Heart left ventricle (tissue), 16 donors: ENCODE results near the gene MAP6. TPM values are rescaled to one million over a fixed set of nuclear protein-coding genes. Genes with fewer than 3 reads are reported as not detected.

Experiments used
- ATAC-seq, 4 donors: fragments of 200-7000 bp; cut with Tn5 transposase; one replicate each; pipeline ENCODE4 v1.9.1; 2020 to 2022; ENCODE audit warnings: moderate library complexity in 4 of 4, mild to moderate bottlenecking in 3 of 4, moderate number of reproducible peaks in 1 of 4
- DNase-seq, 5 donors: peaks; one replicate each; pipeline ENCODE4 v3.0.0-alpha.2; 2020
- H3K27ac ChIP-seq, 12 donors: fragments of 200-600 bp; sonication (generic) in 4 of 12; one replicate each; pipeline versions ENCODE4 v1.5.0 to v1.8.0; 2016 to 2022; ENCODE audit warnings: mild to moderate bottlenecking in 2 of 12
- H3K27me3 ChIP-seq, 9 donors: fragments of 200-600 bp; sonication (generic) in 2 of 9; one replicate each; pipeline versions ENCODE4 v1.5.1 to v1.8.0; 2016 to 2022; ENCODE audit warnings: mild to moderate bottlenecking in 3 of 9
- H3K36me3 ChIP-seq, 9 donors: fragments of 200-600 bp; sonication (generic) in 2 of 9; one replicate each; pipeline versions ENCODE4 v1.5.0 to v1.8.0; 2018 to 2022; ENCODE audit warnings: mild to moderate bottlenecking in 2 of 9
- H3K4me1 ChIP-seq, 12 donors: fragments of 200-600 bp; sonication (generic) in 4 of 12; one replicate each; pipeline versions ENCODE4 v1.5.0 to v1.8.0; 2016 to 2022; ENCODE audit warnings: mild to moderate bottlenecking in 3 of 12
- H3K4me3 ChIP-seq, 12 donors: fragments of 200-600 bp; sonication (generic) in 4 of 12; one replicate each; pipeline versions ENCODE4 v1.5.0 to v1.8.0; 2017 to 2022; ENCODE audit warnings: mild to moderate bottlenecking in 9 of 12, moderate library complexity in 4 of 12
- H3K9me3 ChIP-seq, 12 donors: fragments of 200-600 bp; sonication (generic) in 4 of 12; one replicate each; pipeline versions ENCODE4 v1.5.0 to v1.8.0; 2016 to 2022; ENCODE audit warnings: mild to moderate bottlenecking in 1 of 12
- POLR2A ChIP-seq, 2 donors: fragments of 450-650 bp; IDR thresholded peaks; one replicate each; pipeline ENCODE4 v1.6.1; 2017; ENCODE audit warnings: antibody characterized with exemption in 2 of 2, mild to moderate bottlenecking in 2 of 2, moderate library complexity in 2 of 2
- WGBS, 4 donors: extraction: QIAGEN DNeasy Blood & Tissue Kit in 2 of 4; methylation state at CpG; one replicate each; pipeline versions ENCODE4 v1.1.5 to v1.1.7; 2013 to 2018; 5-methylcytosine and 5-hydroxymethylcytosine counted together
- intact Hi-C, 10 donors: fragments of 100-400 bp; cut with DNase I; formaldehyde crosslinking; loops; one replicate each; pipeline versions ENCODE4 v1.11.1 to v1.14.2; 2022
- polyA plus RNA-seq, 2 donors: library from polyadenylated mRNA; stranded (reverse); fragments of 200-250 nt; gene quantifications; one replicate each; pipeline ENCODE4 v1.2.3, GENCODE V29; 2013
- total RNA-seq, 9 donors: library from RNA; depleted of rRNA in 2 of 9; stranded (reverse); fragments of >200 nt in 2 of 9; fragmentation: NEBNext Ultra II Directional in 3 of 9; extraction: Animal tissue kit (Norgen Biotek cat#: 25700) in 3 of 9; gene quantifications; one replicate each; pipeline versions ENCODE4 v1.1.0 to v1.2.4, GENCODE V29; 2016 to 2023
- TF ChIP-seq, protein P1 (sequence below), 12 donors: fragments of 200-600 bp; sonication (generic) in 4 of 12; IDR thresholded peaks; one replicate each; pipeline versions ENCODE4 v1.5.0 to v1.8.0; 2018 to 2022; ENCODE audit warnings: antibody characterized with exemption in 12 of 12, mild to moderate bottlenecking in 5 of 12
- donor health status: ischemic (EF 13 %, LVEDD 7.1; RV severe dilation, severe dysfunction).
- donor health status: healthy with polysubstance abuse.
- donor health status: DM: no; HTN: yes; CAD: no.
- donor health status: DM: no; HTN: no; CAD: no.
- donor health status: ischemic (EF 25% LVEDD 6.9; RV normal size, moderate dysfunction).
- donor health status: ischemic (EF 25% LVEDD 5.7; RV mildly dilated, moderate dysfunction).
- donor health status: healthy.
- donor health status: DM: yes; HTN: yes; CAD: no.
- donor health status: ischemic (EF 35%, LVEDD 5.7; RV mildly dilated, moderate dysfunction).
- donor health status: nonischemic (EF 11% LVEDD 7.7; RV severe dilation, severe dysfunction).
- donor health status: DM: yes; HTN: yes; CAD: no.
- donor health status: PGD.
- donor health status: ischemic (EF 29% LVEDD 5.4; RV normal size, mild dysfunction).
- donor health status: nonischemic (EF 23%, LVEDD 6.1; RV moderate dilation, normal function).

Gene MAP6
- total and polyA plus RNA-seq, 11 donors, result 0.98 to 10.0 (median 4.8) TPM

DNA sequence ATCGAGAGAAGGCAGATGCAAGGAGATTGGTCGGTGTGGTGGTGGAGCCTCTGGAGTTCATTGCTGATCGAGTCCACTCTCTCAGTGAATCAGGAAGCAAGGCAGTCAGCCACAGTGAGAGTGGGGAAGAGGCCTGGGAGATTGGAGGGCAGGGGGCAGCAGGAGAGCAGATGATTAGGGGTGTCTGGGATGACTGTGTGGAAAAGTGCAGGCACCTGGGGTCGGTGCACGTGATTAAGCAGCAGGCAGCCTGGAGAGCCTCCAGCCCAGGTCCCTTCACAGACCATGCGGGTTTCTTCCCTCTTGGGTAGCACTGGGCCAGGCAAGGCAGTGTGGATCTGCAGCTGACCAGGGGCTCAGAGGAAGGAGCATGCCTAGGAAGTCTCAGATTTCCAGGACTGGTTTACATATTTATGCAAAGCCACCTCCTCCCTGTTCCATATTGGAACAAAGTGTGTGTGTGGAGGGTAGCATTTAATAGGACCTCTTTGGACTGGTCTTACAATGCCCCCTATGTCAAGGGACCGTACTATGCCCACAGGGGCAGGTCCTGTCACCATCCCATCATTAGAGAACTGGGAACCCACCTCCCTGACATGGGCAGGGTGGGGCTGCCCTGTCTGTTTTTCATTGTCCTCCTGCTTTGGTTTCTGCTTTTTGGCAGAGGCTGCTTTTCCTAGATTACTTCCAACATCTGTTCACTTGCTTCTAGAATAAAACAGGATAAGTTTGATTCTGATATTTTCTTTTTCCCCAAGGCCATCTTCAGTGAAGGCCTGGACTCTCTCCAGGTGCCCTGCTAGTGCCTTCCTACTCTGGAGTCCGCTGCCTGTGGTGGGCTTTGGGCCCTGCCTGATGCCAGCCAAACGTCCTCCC lies 129.1 kb downstream of the MAP6 start:
- no peak overlapping the region for H3K4me3 ChIP-seq
- H3K27me3 ChIP-seq, result no peaks in the 10 kb centered on the region
- intact Hi-C loops, result loop anchor here in 5 of 10 donors (10.0 kb wide), 6 partner anchors 165 to 785 kb away; partner anchors contain the start of gene DGAT2 (in 1 of the 5)
- H3K4me1 ChIP-seq, result peaks cover 0 to 17% (median 0%) of the 10 kb centered on the region in 12 donors
- peak in 1 of 5 donors; percentile 7 for DNase-seq
- no peaks in the 10 kb centered on the region for H3K36me3 ChIP-seq
- no peak overlapping the region for H3K27ac ChIP-seq
- no peaks in the 10 kb centered on the region for H3K9me3 ChIP-seq
- TF ChIP-seq, protein P1, sequence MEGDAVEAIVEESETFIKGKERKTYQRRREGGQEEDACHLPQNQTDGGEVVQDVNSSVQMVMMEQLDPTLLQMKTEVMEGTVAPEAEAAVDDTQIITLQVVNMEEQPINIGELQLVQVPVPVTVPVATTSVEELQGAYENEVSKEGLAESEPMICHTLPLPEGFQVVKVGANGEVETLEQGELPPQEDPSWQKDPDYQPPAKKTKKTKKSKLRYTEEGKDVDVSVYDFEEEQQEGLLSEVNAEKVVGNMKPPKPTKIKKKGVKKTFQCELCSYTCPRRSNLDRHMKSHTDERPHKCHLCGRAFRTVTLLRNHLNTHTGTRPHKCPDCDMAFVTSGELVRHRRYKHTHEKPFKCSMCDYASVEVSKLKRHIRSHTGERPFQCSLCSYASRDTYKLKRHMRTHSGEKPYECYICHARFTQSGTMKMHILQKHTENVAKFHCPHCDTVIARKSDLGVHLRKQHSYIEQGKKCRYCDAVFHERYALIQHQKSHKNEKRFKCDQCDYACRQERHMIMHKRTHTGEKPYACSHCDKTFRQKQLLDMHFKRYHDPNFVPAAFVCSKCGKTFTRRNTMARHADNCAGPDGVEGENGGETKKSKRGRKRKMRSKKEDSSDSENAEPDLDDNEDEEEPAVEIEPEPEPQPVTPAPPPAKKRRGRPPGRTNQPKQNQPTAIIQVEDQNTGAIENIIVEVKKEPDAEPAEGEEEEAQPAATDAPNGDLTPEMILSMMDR (IDR thresholded peaks at IDR 0.05), result no peak
- no peak for TF ChIP-seq POLR2A (IDR thresholded peaks at IDR 0.05)
- 64 to 69% (median 66%) methylated on average over 8 to 9 of the region's 9 CpGs for WGBS, 4 donors
- no peak for ATAC-seq

DNA sequence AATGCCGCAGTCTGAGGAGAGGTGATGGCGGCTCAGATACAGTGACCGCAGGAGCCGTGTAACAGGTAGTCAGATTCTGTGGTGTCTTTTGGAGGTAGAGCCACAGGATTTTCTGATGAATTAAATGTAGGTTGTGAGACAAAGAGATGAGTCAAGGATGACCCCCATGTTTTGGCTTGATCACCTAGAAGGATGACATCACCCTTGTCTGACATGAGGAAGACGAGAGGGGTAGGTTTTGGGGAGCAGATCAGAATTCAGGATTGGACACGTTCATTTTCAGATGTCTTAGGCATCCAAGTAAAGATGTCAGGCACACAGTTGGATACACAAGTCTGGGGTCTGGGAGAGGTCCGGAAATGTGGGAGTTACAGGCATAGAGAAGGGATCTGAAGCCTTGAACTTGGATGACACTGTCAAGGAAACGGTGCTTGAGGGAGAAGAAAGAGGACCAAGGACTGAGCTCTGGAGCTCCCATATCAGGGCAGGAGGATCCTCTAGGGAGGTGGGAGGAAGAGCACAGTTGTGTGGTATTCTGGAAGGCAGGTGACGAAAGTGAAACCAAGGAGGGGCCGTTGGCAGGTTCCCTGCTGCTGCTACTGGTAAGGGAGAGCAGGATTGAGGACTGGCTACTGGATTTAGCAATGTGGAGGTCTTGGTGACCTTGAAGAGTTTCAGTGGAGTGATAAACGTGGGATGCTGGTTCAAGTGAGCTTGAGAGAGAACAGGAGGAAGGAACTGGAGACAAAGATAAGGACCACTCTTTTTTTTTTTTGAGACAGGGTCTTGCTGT lies 130.5 kb downstream of the MAP6 start:
- Histone ChIP-seq H3K36me3 (no peaks in the 10 kb centered on the region), H3K9me3 (no peaks in the 10 kb centered on the region), H3K4me1 (peaks cover 0 to 25% (median 7%) of the 10 kb centered on the region in 12 donors), H3K4me3 (no peak overlapping the region), H3K27me3 (no peaks in the 10 kb centered on the region), H3K27ac (no peak overlapping the region)
- DNase-seq (no peak), ATAC-seq (no peak)
- WGBS, 4 donors, result 70 to 76% (median 74%) methylated on average over 11 of the region's 11 CpGs
- TF ChIP-seq POLR2A (IDR thresholded peaks at IDR 0.05), result no peak
- intact Hi-C loops, result loop anchor here in 2 of 10 donors (10.0 kb wide), 1 partner anchor 254 kb away; no protein-coding TSS in a partner anchor

DNA sequence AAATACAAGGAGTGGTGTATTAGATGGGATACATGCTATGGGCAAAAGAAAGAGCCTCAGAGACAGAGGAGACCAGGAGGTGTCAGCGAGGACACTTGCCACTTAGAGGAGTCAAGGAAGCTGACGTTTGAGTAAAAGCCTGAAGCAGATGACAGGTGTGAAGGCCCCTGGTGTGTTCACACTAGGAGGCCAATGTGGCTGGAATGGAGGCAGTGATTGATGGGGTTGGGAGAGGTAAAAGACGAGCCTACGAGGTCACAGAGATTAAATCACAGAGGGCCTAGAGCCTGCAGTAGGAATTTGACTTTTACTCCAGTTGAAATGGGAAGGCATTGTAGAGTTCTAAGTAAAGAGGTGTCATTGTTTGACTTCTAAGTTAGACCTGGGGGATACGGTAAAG lies 131.1 kb downstream of the MAP6 start:
- Histone ChIP-seq H3K4me1 (peaks cover 0 to 25% (median 7%) of the 10 kb centered on the region in 12 donors), H3K36me3 (no peaks in the 10 kb centered on the region), H3K27ac (peak overlapping the region in 1 of 12 donors; percentile 46), H3K9me3 (no peaks in the 10 kb centered on the region), H3K27me3 (no peaks in the 10 kb centered on the region), H3K4me3 (no peak overlapping the region)
- intact Hi-C loops, result loop anchor here in 2 of 10 donors (10.0 kb wide), 1 partner anchor 253 kb away; no protein-coding TSS in a partner anchor
- DNase-seq (no peak), ATAC-seq (no peak)
- WGBS, 4 donors, result 82 to 91% (median 84%) methylated on average over 5 of the region's 5 CpGs
- no peak for TF ChIP-seq POLR2A (IDR thresholded peaks at IDR 0.05)
- TF ChIP-seq, protein P1 (IDR thresholded peaks at IDR 0.05), result no peak

Other genes with a start within 250 kb of the MAP6 start
- 1 to 10 TPM in 1 of 9 donors, under 1 TPM in 7, not detected in 1; 0.21 to 1.1 (median 0.45) TPM for gene KLHL35, start 235.8 kb downstream of the MAP6 start, total RNA-seq
- under 1 TPM; 0.11 to 0.76 TPM for gene KLHL35, start 235.8 kb downstream of the MAP6 start, polyA plus RNA-seq
- 10 to 100 TPM in 2 of 9 donors, 1 to 10 TPM in 7; 2.0 to 12.5 (median 5.1) TPM for gene GDPD5, start 143.1 kb downstream of the MAP6 start, total RNA-seq
- 1 to 10 TPM; 4.0 to 4.8 TPM for gene GDPD5, start 143.1 kb downstream of the MAP6 start, polyA plus RNA-seq
- 100 to 1,000 TPM in 3 of 9 donors, 10 to 100 TPM in 6; 35.7 to 211 (median 71.8) TPM for gene SERPINH1, start 106.8 kb downstream of the MAP6 start, total RNA-seq
- gene SERPINH1, start 106.8 kb downstream of the MAP6 start, polyA plus RNA-seq, result 100 to 1,000 TPM in 1 of 2 donors, 10 to 100 TPM in 1; 32.5 to 190 TPM
- gene MOGAT2, start 48.8 kb upstream of the MAP6 start, total RNA-seq, result under 1 TPM in 3 of 9 donors, not detected in 6; 0.20 to 0.27 (median 0.25) TPM
- under 1 TPM in 1 of 2 donors, not detected in 1; 0.04 TPM for gene MOGAT2, start 48.8 kb upstream of the MAP6 start, polyA plus RNA-seq
- gene DGAT2, start 99.7 kb upstream of the MAP6 start, total RNA-seq, result 10 to 100 TPM in 3 of 9 donors, 1 to 10 TPM in 6; 4.4 to 48.3 (median 8.3) TPM
- 10 to 100 TPM in 1 of 2 donors, 1 to 10 TPM in 1; 4.0 to 15.8 TPM for gene DGAT2, start 99.7 kb upstream of the MAP6 start, polyA plus RNA-seq
- 10 to 100 TPM; 12.7 to 22.6 (median 15.2) TPM for gene UVRAG, start 146.2 kb upstream of the MAP6 start, total RNA-seq
- 10 to 100 TPM in 1 of 2 donors, 1 to 10 TPM in 1; 4.5 to 12.4 TPM for gene UVRAG, start 146.2 kb upstream of the MAP6 start, polyA plus RNA-seq